Bone marrow (tissue), 2 donors: ENCODE results near the gene ERGIC3.
"Not testable (repeated sequence)": the region's sequence is repeated elsewhere in the genome, so short reads cannot be mapped to it uniquely, and the experiment has no call there.

Experiments used
- DNase-seq, 2 donors: peaks; one replicate each; lab custom pipeline; 2025; lab: John Stamatoyannopoulos, UW

ERGIC3 gene

GRCh38 chr20:35541783-35542662 is at the start of gene ERGIC3:
Gene ERGIC3, plus strand, starts transcription at chr20:35542078. Its CDS starts 20 bp downstream, at chr20:35542098.
- peak; percentile 93 to 94 for DNase-seq

- DNase-seq, result no peak
Measured at GRCh38 chr20:35492352-35492751, 49.5 kb upstream of the ERGIC3 start.

DNA sequence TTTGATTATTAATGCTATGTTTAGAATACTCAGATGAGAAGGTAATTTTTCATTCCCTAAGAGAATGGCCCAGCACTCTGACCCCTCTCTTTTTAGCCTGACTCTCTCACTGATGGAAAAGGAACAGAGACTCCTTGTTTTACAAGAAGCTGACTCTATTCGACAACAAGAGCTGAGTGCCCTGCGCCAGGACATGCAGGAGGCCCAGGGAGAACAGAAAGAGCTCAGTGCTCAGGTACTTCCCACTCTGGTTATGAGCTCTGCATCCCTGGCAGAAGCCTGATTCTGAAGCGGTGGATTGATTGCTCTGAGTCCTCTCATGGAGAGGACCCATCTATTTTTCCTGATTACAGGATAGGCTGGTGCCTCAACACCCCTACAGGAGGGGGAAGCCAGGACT is 45.4 kb upstream of the ERGIC3 start:
- no peak for DNase-seq

GRCh38 chr20:35497320-35497719 is 44.6 kb upstream of the ERGIC3 start:
- DNase-seq, result no peak

- no peak for DNase-seq
Measured at GRCh38 chr20:35497780-35498189, 44.1 kb upstream of the ERGIC3 start.

DNA sequence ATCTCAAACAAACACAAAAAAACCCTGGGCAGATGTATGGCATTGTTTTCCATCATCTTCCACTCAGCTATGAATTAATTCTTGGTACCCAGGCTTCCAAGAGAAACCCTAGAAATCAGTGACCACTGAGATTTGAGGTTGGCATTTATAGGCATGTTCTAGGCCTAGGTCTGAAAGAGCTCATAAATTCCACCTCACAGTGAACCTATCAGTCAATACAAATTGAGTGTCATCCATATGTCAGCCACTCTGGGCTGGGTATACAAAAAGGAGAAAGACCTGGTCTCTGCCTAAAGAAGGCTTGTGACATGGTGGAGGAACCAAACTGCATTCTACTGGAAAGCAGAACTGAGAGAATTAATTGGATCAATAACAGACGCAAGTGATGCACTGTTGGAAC is 42.6 kb upstream of the ERGIC3 start:
- DNase-seq, result no peak

DNA sequence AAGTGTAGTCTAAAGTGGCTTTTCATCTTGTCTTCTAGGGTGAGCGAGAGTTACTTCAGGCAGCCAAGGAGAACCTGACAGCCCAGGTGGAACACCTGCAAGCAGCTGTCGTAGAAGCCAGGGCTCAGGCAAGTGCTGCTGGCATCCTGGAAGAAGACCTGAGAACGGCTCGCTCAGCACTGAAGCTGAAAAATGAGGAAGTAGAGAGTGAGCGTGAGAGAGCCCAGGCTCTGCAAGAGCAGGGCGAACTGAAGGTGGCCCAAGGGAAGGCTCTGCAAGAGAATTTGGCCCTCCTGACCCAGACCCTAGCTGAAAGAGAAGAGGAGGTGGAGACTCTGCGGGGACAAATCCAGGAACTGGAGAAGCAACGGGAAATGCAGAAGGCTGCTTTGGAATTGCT is 39.5 kb upstream of the ERGIC3 start:
- DNase-seq, result no peak

DNA sequence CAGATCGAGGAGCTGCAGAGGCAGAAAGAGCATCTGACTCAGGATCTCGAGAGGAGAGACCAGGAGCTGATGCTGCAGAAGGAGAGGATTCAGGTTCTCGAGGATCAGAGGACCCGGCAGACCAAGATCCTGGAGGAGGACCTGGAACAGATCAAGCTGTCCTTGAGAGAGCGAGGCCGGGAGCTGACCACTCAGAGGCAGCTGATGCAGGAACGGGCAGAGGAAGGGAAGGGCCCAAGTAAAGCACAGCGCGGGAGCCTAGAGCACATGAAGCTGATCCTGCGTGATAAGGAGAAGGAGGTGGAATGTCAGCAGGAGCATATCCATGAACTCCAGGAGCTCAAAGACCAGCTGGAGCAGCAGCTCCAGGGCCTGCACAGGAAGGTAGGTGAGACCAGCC is 38.6 kb upstream of the ERGIC3 start:
- DNase-seq, result no peak

DNA sequence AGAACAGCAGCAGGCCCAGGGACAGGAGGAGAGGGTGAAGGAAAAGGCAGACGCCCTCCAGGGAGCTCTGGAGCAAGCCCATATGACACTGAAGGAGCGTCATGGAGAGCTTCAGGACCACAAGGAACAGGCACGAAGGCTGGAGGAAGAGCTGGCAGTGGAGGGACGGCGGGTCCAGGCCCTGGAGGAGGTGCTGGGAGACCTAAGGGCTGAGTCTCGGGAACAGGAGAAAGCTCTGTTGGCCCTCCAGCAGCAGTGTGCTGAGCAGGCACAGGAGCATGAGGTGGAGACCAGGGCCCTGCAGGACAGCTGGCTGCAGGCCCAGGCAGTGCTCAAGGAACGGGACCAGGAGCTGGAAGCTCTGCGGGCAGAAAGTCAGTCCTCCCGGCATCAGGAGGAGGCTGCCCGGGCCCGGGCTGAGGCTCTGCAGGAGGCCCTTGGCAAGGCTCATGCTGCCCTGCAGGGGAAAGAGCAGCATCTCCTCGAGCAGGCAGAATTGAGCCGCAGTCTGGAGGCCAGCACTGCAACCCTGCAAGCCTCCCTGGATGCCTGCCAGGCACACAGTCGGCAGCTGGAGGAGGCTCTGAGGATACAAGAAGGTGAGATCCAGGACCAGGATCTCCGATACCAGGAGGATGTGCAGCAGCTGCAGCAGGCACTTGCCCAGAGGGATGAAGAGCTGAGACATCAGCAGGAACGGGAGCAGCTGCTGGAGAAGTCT is 37.9 kb upstream of the ERGIC3 start:
- DNase-seq, result no peak

DNA sequence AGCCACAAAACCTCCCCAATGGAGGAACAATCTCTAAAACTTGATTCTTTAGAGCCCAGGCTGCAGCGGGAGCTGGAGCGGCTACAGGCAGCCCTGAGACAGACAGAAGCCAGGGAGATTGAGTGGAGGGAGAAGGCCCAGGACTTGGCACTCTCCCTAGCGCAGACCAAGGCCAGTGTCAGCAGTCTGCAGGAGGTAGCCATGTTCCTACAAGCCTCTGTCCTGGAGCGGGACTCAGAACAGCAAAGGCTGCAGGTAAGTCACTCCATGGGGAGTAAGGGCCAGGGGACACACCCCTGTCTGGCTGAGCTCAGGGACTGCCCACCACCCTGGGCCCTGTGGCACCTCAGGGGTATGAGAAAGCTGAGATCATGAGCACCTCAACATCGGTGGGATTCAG is 37.1 kb upstream of the ERGIC3 start:
- DNase-seq, result no peak

GRCh38 chr20:35506179-35506578 is 35.7 kb upstream of the ERGIC3 start:
- DNase-seq, result no peak

DNA sequence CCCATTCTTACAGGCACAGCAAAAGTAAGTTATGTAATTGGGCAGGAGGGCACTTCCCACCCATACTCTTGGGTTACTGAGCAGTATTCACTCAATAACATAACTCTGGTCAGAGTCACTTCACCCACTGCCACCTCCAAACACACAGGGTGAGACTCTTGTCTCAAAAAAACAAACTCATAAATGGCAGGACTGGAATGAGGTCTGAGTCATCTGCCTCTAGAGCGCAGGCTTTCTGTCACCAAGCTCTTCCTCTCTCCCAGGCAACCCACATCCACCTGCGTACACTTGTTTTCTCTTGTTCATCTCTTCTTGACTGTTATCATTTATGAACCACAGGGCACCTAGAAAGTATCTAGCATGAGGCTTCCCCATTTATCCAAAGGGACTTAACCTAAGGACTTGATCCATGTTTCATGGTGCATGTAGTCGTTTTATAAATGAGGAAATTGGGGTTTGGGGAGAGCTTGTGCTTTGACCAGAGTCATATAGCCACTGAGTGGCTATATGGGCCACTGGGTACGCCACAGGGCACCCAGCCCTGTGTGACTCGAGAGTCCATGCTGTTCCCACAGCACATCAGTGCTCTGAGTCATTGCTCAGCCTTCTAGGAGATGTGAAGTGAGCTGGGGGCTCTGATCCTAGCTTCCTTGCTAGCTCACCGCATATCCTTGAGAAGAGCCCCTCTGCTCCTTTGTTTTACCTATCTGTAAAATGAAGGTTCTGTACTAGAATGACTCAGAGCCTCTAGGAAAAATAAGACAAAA is 34.8 kb upstream of the ERGIC3 start:
- DNase-seq, result no peak

GRCh38 chr20:35508493-35509218 is 33.2 kb upstream of the ERGIC3 start:
- no peak for DNase-seq

- DNase-seq, result no peak
Measured at GRCh38 chr20:35510951-35511735, 30.7 kb upstream of the ERGIC3 start.

DNA sequence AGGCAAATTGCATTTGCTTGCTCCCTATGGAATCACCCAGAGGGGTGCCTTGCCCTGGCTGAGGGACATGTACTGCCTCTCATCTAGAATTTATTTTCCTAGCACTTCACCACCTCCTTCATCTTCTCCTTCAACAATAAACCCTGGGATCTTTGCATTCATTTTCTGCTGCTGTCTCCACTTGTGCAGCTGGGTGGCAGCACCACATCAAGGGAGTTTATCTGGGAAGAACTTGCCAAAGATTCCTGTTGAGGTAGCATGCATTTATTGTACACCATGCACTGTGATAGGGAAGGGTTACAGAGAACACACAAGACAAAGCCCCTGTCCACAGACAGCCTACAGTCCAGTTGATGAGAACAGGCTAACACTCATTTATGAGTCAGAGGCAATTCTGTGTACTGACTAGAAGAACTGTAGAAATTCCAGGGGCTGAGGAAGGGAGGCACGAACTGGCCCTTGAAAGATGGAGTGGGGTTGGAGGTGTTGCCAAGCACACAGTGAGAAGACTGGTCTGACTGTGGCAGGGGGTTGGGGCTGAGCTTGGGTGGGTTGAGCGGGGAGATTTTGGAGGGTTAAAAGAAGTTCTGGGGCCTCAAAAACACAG is 30.0 kb upstream of the ERGIC3 start:
- DNase-seq, result no peak

DNA sequence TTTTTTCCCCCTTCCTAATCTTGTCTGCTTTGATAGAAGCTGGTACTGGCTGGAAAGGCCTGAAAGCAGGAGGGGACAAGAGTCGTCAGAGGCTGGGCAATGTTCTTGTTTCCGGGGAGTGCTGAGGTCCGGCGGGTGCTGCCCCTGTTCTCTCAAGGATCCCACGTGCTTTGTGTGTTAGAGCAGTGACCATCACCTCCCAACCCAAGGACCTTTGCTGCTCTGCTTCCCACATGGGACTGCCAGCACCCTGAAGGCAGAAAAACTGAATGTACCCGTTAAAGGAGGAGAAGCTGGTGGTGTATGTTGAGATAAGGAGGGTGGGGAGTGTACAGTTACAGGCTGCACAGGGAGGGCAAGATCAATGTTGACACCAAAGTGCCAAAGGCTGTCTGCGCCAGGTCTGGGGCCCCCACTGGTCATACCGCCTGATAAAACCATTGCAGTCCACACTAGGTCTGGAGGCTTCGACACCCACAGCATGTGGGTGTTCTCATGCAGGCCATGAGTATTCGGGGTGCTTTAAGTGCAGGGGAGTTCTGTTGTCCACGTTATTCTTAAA is 27.4 kb upstream of the ERGIC3 start:
- DNase-seq, result no peak

DNA sequence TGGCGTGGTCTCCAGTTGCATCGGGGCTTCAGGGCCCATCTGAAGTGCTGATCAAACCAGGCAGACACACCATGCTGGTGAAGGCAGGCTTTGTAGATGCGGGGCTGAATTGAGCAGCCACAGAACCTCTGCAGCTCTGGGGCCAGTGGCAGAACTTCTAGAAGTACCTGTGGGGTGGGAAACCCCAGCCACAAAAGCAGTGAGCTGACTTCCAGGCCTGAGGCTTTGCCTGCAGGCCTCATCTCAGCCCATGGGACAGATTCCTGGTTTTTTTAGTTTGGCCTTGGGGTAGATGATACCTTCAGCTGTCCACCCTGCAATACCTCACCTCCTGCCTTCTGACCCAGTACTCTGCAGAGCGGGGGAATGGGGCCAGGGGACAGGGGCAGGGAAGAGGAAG is 26.5 kb upstream of the ERGIC3 start:
- DNase-seq, result no peak

DNA sequence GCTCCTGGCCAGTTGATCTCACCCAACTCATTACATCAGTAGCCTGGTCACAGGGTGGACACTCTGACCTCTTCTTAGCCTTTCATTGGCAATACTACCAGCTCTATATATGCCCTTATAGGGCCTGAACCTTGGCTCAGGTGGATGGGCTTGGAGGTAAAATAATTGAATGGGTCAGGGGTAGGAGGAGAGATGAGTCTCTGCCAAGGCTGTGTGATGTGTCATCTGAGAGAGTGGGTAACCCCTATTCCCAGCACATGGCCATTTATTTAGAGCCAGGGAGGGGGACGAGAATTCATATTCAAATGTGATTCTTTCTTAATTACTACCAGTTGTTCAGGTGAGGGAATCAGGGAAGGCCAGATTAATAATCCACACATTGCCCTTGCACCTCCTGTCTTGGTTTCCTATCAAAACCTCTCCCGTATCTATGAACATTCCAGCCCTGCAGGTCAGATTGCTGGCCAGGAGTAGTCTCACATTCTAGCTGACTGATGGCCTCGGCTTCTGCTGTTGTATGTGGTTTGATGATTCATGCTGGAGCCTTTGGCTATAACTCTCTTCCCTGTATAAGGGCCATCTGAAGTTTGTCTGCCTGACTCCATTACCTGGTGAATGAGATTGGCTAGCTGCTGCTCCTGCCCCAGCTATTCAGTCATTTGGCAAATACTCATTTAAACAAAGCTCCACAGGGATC is 25.8 kb upstream of the ERGIC3 start:
- no peak for DNase-seq

DNA sequence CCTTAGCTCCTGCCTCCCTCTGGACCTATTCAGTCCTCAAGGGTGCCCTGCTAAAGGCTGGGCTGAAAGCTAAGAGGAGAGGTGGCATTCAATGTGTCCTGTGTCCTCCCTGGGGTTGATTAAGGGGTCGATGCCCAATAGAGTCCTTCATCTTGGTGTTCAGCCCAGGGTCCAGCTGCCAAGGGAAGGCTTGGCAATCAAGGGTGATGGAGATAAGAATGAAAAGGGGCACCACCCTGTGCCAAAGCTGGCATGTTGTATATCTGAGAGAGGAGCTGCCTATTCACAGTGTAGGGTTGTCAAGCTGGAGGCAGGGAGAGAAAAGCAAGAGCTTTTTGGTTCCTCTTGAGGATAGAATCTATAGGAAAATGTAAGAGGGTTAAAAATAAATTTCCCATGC is 24.8 kb upstream of the ERGIC3 start:
- no peak for DNase-seq

GRCh38 chr20:35517767-35518166 is 24.1 kb upstream of the ERGIC3 start:
- DNase-seq, result not testable (repeated sequence)
